IMR-90 (cell line): ENCODE results near the gene GPC2. TPM values are rescaled to one million over a fixed set of nuclear protein-coding genes. Genes with fewer than 3 reads are reported as not detected.

Experiments
- ATAC-seq: fragments of 200-7000 bp; cut with Tn5 transposase; 2 replicates; pipeline ENCODE4 v1.9.1; 2020; ENCODE audit warnings: low read depth, mild to moderate bottlenecking, moderate library complexity
- BruUV-seq: library from RNA; stranded (reverse); fragments of 400-500 nt; replicated peaks from 2 replicates; lab custom pipeline; 2021; lab: Mats Ljungman, UMichigan
- CTCF ChIA-PET: fragments of 300-600 bp; formaldehyde crosslinking; extraction: SDS; loops from one replicate; lab custom pipeline; 2021; ENCODE audit warnings: antibody characterized with exemption; lab: Yijun Ruan, JAX
- POLR2A ChIA-PET: fragments of 300-600 bp; sonication (Branson Sonifier 250); formaldehyde crosslinking; loops from one replicate; lab custom pipeline; 2022; ENCODE audit warnings: antibody characterized with exemption; ENCODE audit not compliant: unreplicated experiment; lab: Charles Lee
- DNase-seq: peaks from one replicate; pipeline ENCODE4 v3.0.0; 2013
- H2AFZ ChIP-seq: replicated peaks from 2 replicates; pipeline ENCODE3; 2013; ENCODE audit warnings: low read length, mild to moderate bottlenecking; ENCODE audit not compliant: poor library complexity
- H2AK5ac ChIP-seq: 2 replicates; pipeline ENCODE4 v1.6.1; 2013; ENCODE audit warnings: low read depth, low read length, inconsistent platforms
- H2AK9ac ChIP-seq: replicated peaks from 2 replicates; pipeline ENCODE3; 2013; ENCODE audit warnings: mild to moderate bottlenecking, low read depth, low read length, moderate library complexity; ENCODE audit not compliant: poor library complexity
- H2BK120ac ChIP-seq: 2 replicates; pipeline ENCODE4 v1.6.1; 2013; ENCODE audit warnings: low read depth, low read length, inconsistent platforms
- H2BK15ac ChIP-seq: 3 replicates; pipeline ENCODE4 v1.6.1; 2013; ENCODE audit warnings: low read depth, low read length, inconsistent platforms
- H2BK20ac ChIP-seq: 2 replicates; pipeline ENCODE4 v1.6.1; 2013; ENCODE audit warnings: low read depth, mild to moderate bottlenecking, inconsistent platforms, low read length, moderate library complexity
- H2BK5ac ChIP-seq: 2 replicates; pipeline ENCODE4 v1.6.1; 2013; ENCODE audit warnings: mild to moderate bottlenecking, low read depth, low read length, inconsistent platforms; ENCODE audit not compliant: poor library complexity, severe bottlenecking
- H3K14ac ChIP-seq: replicated peaks from 2 replicates; pipeline ENCODE4 v1.6.1; 2013; ENCODE audit warnings: low read depth, low read length, inconsistent platforms
- H3K18ac ChIP-seq: 2 replicates; pipeline ENCODE4 v1.6.1; 2013; ENCODE audit warnings: low read depth, low read length, control low read depth
- H3K23ac ChIP-seq: 2 replicates; pipeline ENCODE4 v1.6.1; 2013; ENCODE audit warnings: low read depth, low read length, inconsistent platforms
- H3K27ac ChIP-seq: 2 replicates; pipeline ENCODE4 v1.5.1; 2013; ENCODE audit warnings: mild to moderate bottlenecking, control low read depth, low read length; ENCODE audit not compliant: insufficient read depth
- H3K27me3 ChIP-seq: 2 replicates; pipeline ENCODE4 v1.6.1; 2013; ENCODE audit warnings: low read length; ENCODE audit not compliant: control insufficient read depth, insufficient read depth
- H3K36me3 ChIP-seq: 2 replicates; pipeline ENCODE4 v1.6.1; 2013; ENCODE audit warnings: low read length, mixed read lengths; ENCODE audit not compliant: control insufficient read depth, insufficient read depth
- H3K4ac ChIP-seq: 2 replicates; pipeline ENCODE4 v1.6.1; 2013; ENCODE audit warnings: low read depth, low read length, inconsistent platforms
- H3K4me1 ChIP-seq: 2 replicates; pipeline ENCODE4 v1.6.1; 2013; ENCODE audit warnings: low read length, mixed read lengths; ENCODE audit not compliant: control insufficient read depth, insufficient read depth
- H3K4me2 ChIP-seq: 2 replicates; pipeline ENCODE4 v1.6.1; 2013; ENCODE audit warnings: low read depth, mild to moderate bottlenecking, control low read depth, low read length, moderate library complexity
- H3K4me3 ChIP-seq: 2 replicates; pipeline ENCODE4 v1.5.1; 2013; ENCODE audit warnings: low read depth, mild to moderate bottlenecking, control low read depth, low read length, moderate library complexity; ENCODE audit not compliant: insufficient read depth
- H3K56ac ChIP-seq: 2 replicates; pipeline ENCODE4 v1.6.1; 2013; ENCODE audit warnings: low read length, inconsistent platforms; ENCODE audit not compliant: insufficient read depth; ENCODE audit errors: extremely low read depth
- H3K79me1 ChIP-seq, 2 experiments: 2 replicates each; pipeline ENCODE4 v1.6.1; 2013; ENCODE audit warnings: low read length in 2 of 2, inconsistent platforms in 1 of 2, low read depth in 1 of 2
- H3K9ac ChIP-seq: 2 replicates; pipeline ENCODE4 v1.6.1; 2013; ENCODE audit warnings: low read depth, low read length, control low read depth
- H3K9me1 ChIP-seq: 2 replicates; pipeline ENCODE4 v1.6.1; 2013; ENCODE audit warnings: low read length, inconsistent platforms; ENCODE audit not compliant: insufficient read depth
- H3K9me3 ChIP-seq: 2 replicates; pipeline ENCODE4 v1.6.1; 2013; ENCODE audit warnings: low read length; ENCODE audit not compliant: control insufficient read depth, insufficient read depth
- H4K20me1 ChIP-seq: 2 replicates; pipeline ENCODE4 v1.6.1; 2013; ENCODE audit warnings: low read length, inconsistent platforms; ENCODE audit not compliant: insufficient read depth
- H4K5ac ChIP-seq: 2 replicates; pipeline ENCODE4 v1.6.1; 2013; ENCODE audit warnings: mild to moderate bottlenecking, low read depth, low read length, control low read depth
- H4K8ac ChIP-seq, 2 experiments: 2 replicates each; pipeline ENCODE4 v1.6.1; 2013; ENCODE audit warnings: low read depth in 2 of 2, low read length in 2 of 2, control low read depth in 1 of 2, inconsistent platforms in 1 of 2
- H4K91ac ChIP-seq: 2 replicates; pipeline ENCODE4 v1.6.1; 2013; ENCODE audit warnings: low read depth, low read length, inconsistent platforms; ENCODE audit not compliant: insufficient read depth
- BHLHE40 ChIP-seq: fragments of 150-350 bp; IDR thresholded peaks from 2 replicates; pipeline ENCODE4 v1.6.1; 2016; ENCODE audit warnings: mild to moderate bottlenecking, low read depth, low read length
- CEBPB ChIP-seq: IDR thresholded peaks from 2 replicates; pipeline ENCODE4 v1.6.1; 2012; ENCODE audit warnings: low read depth, low read length, improper control_type of control experiment
- CHD1 ChIP-seq: IDR thresholded peaks from 2 replicates; pipeline ENCODE4 v1.6.1; 2012; ENCODE audit warnings: low read depth, low read length, improper control_type of control experiment
- CTCF ChIP-seq: conservative IDR thresholded peaks from 2 replicates; pipeline ENCODE4 v1.5.1; 2012; ENCODE audit warnings: mild to moderate bottlenecking, low read depth, low read length, improper control_type of control experiment
- ELK1 ChIP-seq: fragments of 150-350 bp; IDR thresholded peaks from 2 replicates; pipeline ENCODE4 v1.6.1; 2016; ENCODE audit warnings: low read depth, mild to moderate bottlenecking, low read length, moderate library complexity, borderline replicate concordance
- FOS ChIP-seq: fragments of 150-350 bp; IDR thresholded peaks from 2 replicates; pipeline ENCODE4 v1.6.1; 2016; ENCODE audit warnings: low read depth, low read length
- MAFK ChIP-seq: IDR thresholded peaks from 2 replicates; pipeline ENCODE4 v1.6.1; 2012; ENCODE audit warnings: low read depth, low read length, improper control_type of control experiment
- MAZ ChIP-seq: IDR thresholded peaks from 2 replicates; pipeline ENCODE4 v1.6.1; 2012; ENCODE audit warnings: low read depth, mild to moderate bottlenecking, low read length, improper control_type of control experiment, moderate library complexity, borderline replicate concordance
- MXI1 ChIP-seq: IDR thresholded peaks from 2 replicates; pipeline ENCODE4 v1.6.1; 2012; ENCODE audit warnings: low read depth, mild to moderate bottlenecking, low read length, moderate library complexity, borderline replicate concordance
- NFE2L2 ChIP-seq: fragments of 150-350 bp; IDR thresholded peaks from 2 replicates; pipeline ENCODE4 v1.6.1; 2016; ENCODE audit warnings: low read depth, mild to moderate bottlenecking, low read length
- POLR2A ChIP-seq: IDR thresholded peaks from 2 replicates; pipeline ENCODE4 v1.6.1; 2012; ENCODE audit warnings: mild to moderate bottlenecking, low read depth, low read length
- RAD21 ChIP-seq: IDR thresholded peaks from 2 replicates; pipeline ENCODE4 v1.6.1; 2012; ENCODE audit warnings: low read length, improper control_type of control experiment
- RCOR1 ChIP-seq: IDR thresholded peaks from 2 replicates; pipeline ENCODE4 v1.6.1; 2012; ENCODE audit warnings: mild to moderate bottlenecking, low read length, improper control_type of control experiment; ENCODE audit not compliant: insufficient replicate concordance
- RFX5 ChIP-seq: IDR thresholded peaks from 2 replicates; pipeline ENCODE4 v1.8.0; 2012; ENCODE audit warnings: low read depth, mild to moderate bottlenecking, low read length, moderate library complexity
- SMC3 ChIP-seq: fragments of 150-350 bp; IDR thresholded peaks from 2 replicates; pipeline ENCODE4 v1.6.1; 2016; ENCODE audit warnings: low read depth, mild to moderate bottlenecking, antibody characterized with exemption, low read length, moderate library complexity
- USF2 ChIP-seq: fragments of 150-350 bp; IDR thresholded peaks from 2 replicates; pipeline ENCODE4 v1.6.1; 2017; ENCODE audit warnings: mild to moderate bottlenecking, antibody characterized with exemption, low read length, low read depth
- WGBS, 2 experiments: methylation state at CpG; one replicate each; pipeline versions ENCODE4 v1.1.5 to v1.1.7; 2013; ENCODE audit warnings: missing lambda C conversion rate in 2 of 2; ENCODE audit not compliant: insufficient read length in 1 of 2; ENCODE audit errors: extremely low coverage in 2 of 2; 5-methylcytosine and 5-hydroxymethylcytosine counted together
- dilution Hi-C: fragments of 300-500 bp; cut with HindIII; formaldehyde crosslinking; loops from one replicate; pipeline ENCODE4 v1.14.3; 2018; ENCODE audit warnings: low sequenced_read_pairs; ENCODE audit not compliant: unreplicated experiment
- in situ Hi-C: fragments of 300-500 bp; cut with MboI; formaldehyde crosslinking; loops from 3 replicates; pipeline ENCODE4 v1.14.3; 2019; ENCODE audit warnings: low sequenced_read_pairs, inconsistent platforms, mixed read lengths
- intact Hi-C: fragments of 100-400 bp; cut with micrococcal nuclease; formaldehyde crosslinking; loops from 2 replicates; pipeline ENCODE4 v1.10.0; 2022
- polyA plus RNA-seq, 3 experiments: library from polyadenylated mRNA; depleted of rRNA; stranded (reverse); fragments of >200 nt; gene quantifications; 2 replicates each; pipeline ENCODE4 v1.2.3, GENCODE V29; 2012; ENCODE audit warnings: low replicate concordance in 1 of 3
- total RNA-seq: library from RNA; depleted of rRNA; stranded (reverse); fragments of >200 nt; gene quantifications from 2 replicates; pipeline ENCODE4 v1.2.3, GENCODE V29; 2012

The GPC2 gene
- total and polyA plus RNA-seq, 2 of the 4 experiments (the other 2 are of a cell fraction), result 1.8 to 6.0 TPM

- Histone ChIP-seq H3K79me1 (peaks cover 13 to 28% of the 10 kb centered on the region in 2 experiments; a peak in 3 of 4 replicates), H3K4me1 (0 out of 2 replicates have a peak, but pooled peaks cover 2% of the 10 kb centered on the region), H3K4me2 (no peak overlapping the region), H4K5ac (no peak overlapping the region), H2BK120ac (no peak overlapping the region), H3K56ac (no peak overlapping the region), H3K14ac (no peak overlapping the region), H3K9ac (no peak overlapping the region), H3K9me3 (no peaks in the 10 kb centered on the region), H2BK15ac (no peak overlapping the region), H3K36me3 (peaks cover 4% of the 10 kb centered on the region; the same call in 1 of the 2 replicates), H3K23ac (no peak overlapping the region), H2AFZ (no peak overlapping the region), H2BK5ac (no peak overlapping the region), H4K20me1 (no peaks in the 10 kb centered on the region), H3K18ac (no peak overlapping the region), H2AK9ac (no peak overlapping the region), H3K9me1 (no peaks in the 10 kb centered on the region), H4K91ac (no peak overlapping the region), H2BK20ac (no peak overlapping the region), H3K4ac (no peak overlapping the region), H3K27ac (no peak overlapping the region), H3K4me3 (no peak overlapping the region), H3K27me3 (no peaks in the 10 kb centered on the region), H4K8ac (no peak overlapping the region), H2AK5ac (no peak overlapping the region)
- dilution Hi-C loops, result no loop called here
- in situ Hi-C loops, result no loop called here
- WGBS, 2 experiments, result no CpG with 5 or more reads among the region's 2 CpGs
- DNase-seq (no peak), ATAC-seq (no peak)
- POLR2A ChIA-PET, result interaction anchor here (0.7 kb wide), 2 partner anchors 12 to 456 kb away, joined by 4 to 5 read pairs; no protein-coding TSS in a partner anchor
- intact Hi-C loops, result no loop called here
- no peak for TF ChIP-seq RCOR1
- TF ChIP-seq CEBPB, result no peak
- TF ChIP-seq CHD1, result no peak
- TF ChIP-seq ELK1, result no peak
- TF ChIP-seq POLR2A, result no peak
- no peak for TF ChIP-seq MXI1
- TF ChIP-seq USF2, result no peak
- TF ChIP-seq RFX5, result no peak
- no peak for TF ChIP-seq MAFK
- TF ChIP-seq FOS, result no peak
- TF ChIP-seq NFE2L2, result no peak
- no peak for TF ChIP-seq BHLHE40
- no peak for TF ChIP-seq CTCF
- no peak for TF ChIP-seq RAD21
- TF ChIP-seq MAZ, result no peak
- TF ChIP-seq SMC3, result no peak
- CTCF ChIA-PET, result interaction anchor here (0.8 kb wide), 1 partner anchor 16 kb away, joined by 6 read pairs; no protein-coding TSS in a partner anchor
- no TSS peak for BruUV-seq
These were observed 29.9 kb downstream of the GPC2 start for GRCh38 chr7:100147278-100147677.
